Measurements from ENCODE around the gene MRGPRG.
A peak's percentile ranks its signal among the peaks of the same experiment; 100 is the strongest.

Gene MRGPRG

DNA sequence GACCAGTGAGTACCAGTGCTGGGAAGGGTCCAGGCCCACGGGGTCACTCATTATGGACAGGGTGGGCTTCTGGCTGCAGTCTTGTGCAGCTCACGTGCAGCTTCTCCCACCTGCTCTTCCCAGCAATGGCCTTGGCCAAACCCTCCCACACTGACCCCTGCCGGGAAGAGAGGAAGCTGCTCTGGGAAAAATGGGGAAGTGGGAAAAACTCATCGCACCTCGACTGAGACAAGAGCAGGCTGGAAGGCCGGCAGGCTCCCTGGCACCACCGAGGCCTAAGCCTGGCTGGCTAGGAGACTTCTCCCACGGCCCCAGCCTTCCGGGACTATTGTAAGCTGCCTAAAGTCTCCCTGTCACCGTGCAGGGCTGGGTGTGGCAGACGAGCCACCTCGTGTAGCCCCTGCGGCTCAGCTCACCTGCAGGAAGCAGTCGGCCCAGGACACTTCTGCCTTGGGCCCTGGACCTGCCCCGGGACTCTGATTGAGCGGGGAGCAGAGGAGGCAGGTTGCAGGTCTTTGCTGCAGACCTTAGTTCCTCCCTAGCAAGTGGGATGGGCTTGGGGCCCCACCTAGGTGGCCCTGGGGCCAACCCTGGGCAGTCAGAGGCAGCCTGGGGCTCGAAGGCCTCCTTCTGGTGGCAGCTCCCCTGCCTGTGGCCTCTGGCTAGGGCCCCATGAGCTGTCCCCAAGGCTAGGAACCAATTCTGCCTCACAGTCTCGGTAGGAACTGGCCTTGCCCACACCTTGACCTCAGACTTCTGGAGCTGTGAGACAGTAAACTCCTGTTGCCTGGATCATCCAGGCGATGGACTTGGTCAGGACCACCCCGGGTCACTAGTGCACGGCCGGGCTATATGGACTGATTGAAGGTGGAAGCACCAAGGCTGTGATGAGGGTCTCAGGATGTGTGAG lies 23.1 kb downstream of the MRGPRG start:
- H3K4me1 ChIP-seq (ENCODE audit: control insufficient read depth, low read length): no peaks in the 10 kb centered on the region
- no peaks in the 10 kb centered on the region for H3K36me3 ChIP-seq (ENCODE audit: control insufficient read depth, low read length)
- H3F3A ChIP-seq (ENCODE audit: control insufficient read depth, insufficient read depth): no peaks in the 10 kb centered on the region
- no peak overlapping the region for H3K4me3 ChIP-seq (ENCODE audit: low read length)
- no peaks in the 10 kb centered on the region for H3K9me3 ChIP-seq (ENCODE audit: control insufficient read depth, insufficient read depth, low read length)
- no peaks in the 10 kb centered on the region for H3K79me2 ChIP-seq (ENCODE audit: control insufficient read depth, low read length)
- H4K20me1 ChIP-seq (ENCODE audit: control insufficient read depth, insufficient read depth, low read depth, low read length): no peaks in the 10 kb centered on the region
- no peak overlapping the region for H3K4me2 ChIP-seq (ENCODE audit: low read length)
- no peaks in the 10 kb centered on the region for H3K27me3 ChIP-seq (ENCODE audit: control insufficient read depth, low read length)
- H3K9me2 ChIP-seq (replicated peaks; ENCODE audit: control insufficient read depth, low read length): no peaks in the 10 kb centered on the region
- H3K27ac ChIP-seq (ENCODE audit: low read depth, low read length): no peak overlapping the region
- TF ChIP-seq, protein P1, sequence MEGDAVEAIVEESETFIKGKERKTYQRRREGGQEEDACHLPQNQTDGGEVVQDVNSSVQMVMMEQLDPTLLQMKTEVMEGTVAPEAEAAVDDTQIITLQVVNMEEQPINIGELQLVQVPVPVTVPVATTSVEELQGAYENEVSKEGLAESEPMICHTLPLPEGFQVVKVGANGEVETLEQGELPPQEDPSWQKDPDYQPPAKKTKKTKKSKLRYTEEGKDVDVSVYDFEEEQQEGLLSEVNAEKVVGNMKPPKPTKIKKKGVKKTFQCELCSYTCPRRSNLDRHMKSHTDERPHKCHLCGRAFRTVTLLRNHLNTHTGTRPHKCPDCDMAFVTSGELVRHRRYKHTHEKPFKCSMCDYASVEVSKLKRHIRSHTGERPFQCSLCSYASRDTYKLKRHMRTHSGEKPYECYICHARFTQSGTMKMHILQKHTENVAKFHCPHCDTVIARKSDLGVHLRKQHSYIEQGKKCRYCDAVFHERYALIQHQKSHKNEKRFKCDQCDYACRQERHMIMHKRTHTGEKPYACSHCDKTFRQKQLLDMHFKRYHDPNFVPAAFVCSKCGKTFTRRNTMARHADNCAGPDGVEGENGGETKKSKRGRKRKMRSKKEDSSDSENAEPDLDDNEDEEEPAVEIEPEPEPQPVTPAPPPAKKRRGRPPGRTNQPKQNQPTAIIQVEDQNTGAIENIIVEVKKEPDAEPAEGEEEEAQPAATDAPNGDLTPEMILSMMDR (IDR thresholded peaks at IDR 0.05; ENCODE audit: low read depth, low read length, poor library complexity, severe bottlenecking): peak; percentile 24
- TF ChIP-seq EZH2phosphoT487 (IDR thresholded peaks at IDR 0.05; ENCODE audit: borderline replicate concordance, low read length): no peak

DNA sequence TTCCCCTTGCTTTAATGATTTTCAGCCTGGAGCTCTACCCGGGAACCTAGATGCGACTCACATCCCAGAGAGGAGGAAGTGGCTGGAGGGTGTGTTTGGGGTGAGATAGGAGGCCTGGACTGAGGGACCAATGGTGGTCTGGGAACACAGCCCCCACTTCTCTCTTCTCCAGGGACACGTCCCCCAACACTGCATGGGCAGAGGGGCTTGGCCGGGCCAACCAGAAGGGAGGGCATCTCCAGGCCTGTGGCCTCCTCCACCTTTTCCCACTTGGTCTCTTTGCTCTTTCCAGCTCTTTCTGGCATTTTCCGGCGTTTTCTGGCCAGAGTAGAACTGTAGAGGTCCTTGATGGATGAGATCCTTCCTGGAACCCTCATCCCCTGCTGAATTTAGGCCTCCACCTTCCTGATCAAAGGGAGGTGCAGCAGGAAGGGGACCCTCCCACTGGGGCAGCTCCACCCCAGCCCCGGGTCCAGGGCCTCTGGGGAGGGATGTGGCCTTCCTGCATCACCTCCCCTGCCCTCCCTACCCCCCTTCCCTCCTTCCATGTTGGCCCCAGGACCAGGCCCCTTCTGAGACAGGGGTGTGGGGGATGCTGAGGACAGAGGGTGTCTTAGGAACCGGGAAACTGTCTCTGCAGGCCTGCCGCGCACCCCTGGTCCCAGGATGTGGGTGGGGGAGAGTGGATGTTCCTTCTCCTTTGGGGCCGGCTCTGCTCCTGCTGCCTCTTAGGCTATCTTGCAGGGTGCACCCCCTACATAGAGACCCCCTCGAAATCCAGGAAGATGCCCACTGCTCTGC lies 24.4 kb downstream of the MRGPRG start:
- Histone ChIP-seq H3K27me3 (ENCODE audit: control insufficient read depth, low read length) (no peaks in the 10 kb centered on the region), H3K9me2 (replicated peaks; ENCODE audit: control insufficient read depth, low read length) (no peaks in the 10 kb centered on the region), H4K20me1 (ENCODE audit: control insufficient read depth, insufficient read depth, low read depth, low read length) (no peaks in the 10 kb centered on the region), H3F3A (ENCODE audit: control insufficient read depth, insufficient read depth) (no peaks in the 10 kb centered on the region), H3K79me2 (ENCODE audit: control insufficient read depth, low read length) (no peaks in the 10 kb centered on the region), H3K4me3 (ENCODE audit: low read length) (no peak overlapping the region), H3K4me1 (ENCODE audit: control insufficient read depth, low read length) (no peaks in the 10 kb centered on the region), H3K36me3 (ENCODE audit: control insufficient read depth, low read length) (no peaks in the 10 kb centered on the region), H3K27ac (ENCODE audit: low read depth, low read length) (no peak overlapping the region), H3K9me3 (ENCODE audit: control insufficient read depth, insufficient read depth, low read length) (no peaks in the 10 kb centered on the region), H3K4me2 (ENCODE audit: low read length) (no peak overlapping the region)
- TF ChIP-seq EZH2phosphoT487 (IDR thresholded peaks at IDR 0.05; ENCODE audit: borderline replicate concordance, low read length): no peak
- TF ChIP-seq, protein P1 (IDR thresholded peaks at IDR 0.05; ENCODE audit: low read depth, low read length, poor library complexity, severe bottlenecking): no peak

DNA sequence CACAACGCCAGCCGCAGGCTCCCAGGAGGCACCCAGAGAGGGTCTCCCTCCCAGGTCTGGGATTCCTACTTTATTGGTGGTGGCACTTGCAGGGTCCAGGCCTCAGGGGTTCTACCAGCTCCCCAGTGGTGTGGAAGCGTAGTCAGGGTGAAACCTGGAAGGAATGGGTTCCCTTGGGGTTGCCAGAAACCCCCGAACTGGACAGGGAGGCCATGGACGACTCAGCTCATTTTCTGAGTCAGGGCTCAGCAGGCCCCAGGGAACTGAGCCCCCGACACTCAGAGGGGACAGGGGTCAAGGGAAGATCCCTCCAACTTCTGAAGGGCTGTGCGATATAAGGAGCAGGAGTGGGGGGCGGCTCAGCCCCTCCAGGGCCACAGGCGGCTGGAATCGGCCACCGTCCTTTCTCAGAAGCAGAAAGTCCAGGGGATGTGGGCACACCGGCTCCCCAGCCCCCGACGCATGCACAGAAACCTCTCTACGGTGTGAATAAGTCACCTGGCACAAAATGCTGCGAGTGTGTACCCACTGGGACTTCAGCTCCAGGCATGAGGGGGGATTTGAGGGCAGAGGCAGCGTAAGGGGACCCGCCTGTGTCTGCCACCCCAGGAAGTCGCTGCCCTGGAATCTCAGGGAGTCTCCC lies 25.1 kb downstream of the MRGPRG start:
- TF ChIP-seq, protein P1 (IDR thresholded peaks at IDR 0.05; ENCODE audit: low read depth, low read length, poor library complexity, severe bottlenecking): no peak
- no peak for TF ChIP-seq EZH2phosphoT487 (IDR thresholded peaks at IDR 0.05; ENCODE audit: borderline replicate concordance, low read length)
- H3K9me2 ChIP-seq (replicated peaks; ENCODE audit: control insufficient read depth, low read length): no peaks in the 10 kb centered on the region
- H3K4me2 ChIP-seq (ENCODE audit: low read length): no peak overlapping the region
- no peaks in the 10 kb centered on the region for H3K27me3 ChIP-seq (ENCODE audit: control insufficient read depth, low read length)
- no peaks in the 10 kb centered on the region for H3K4me1 ChIP-seq (ENCODE audit: control insufficient read depth, low read length)
- H3K79me2 ChIP-seq (ENCODE audit: control insufficient read depth, low read length): no peaks in the 10 kb centered on the region
- H3K36me3 ChIP-seq (ENCODE audit: control insufficient read depth, low read length): no peaks in the 10 kb centered on the region
- no peak overlapping the region for H3K27ac ChIP-seq (ENCODE audit: low read depth, low read length)
- no peak overlapping the region for H3K4me3 ChIP-seq (ENCODE audit: low read length)
- no peaks in the 10 kb centered on the region for H4K20me1 ChIP-seq (ENCODE audit: control insufficient read depth, insufficient read depth, low read depth, low read length)
- no peaks in the 10 kb centered on the region for H3F3A ChIP-seq (ENCODE audit: control insufficient read depth, insufficient read depth)
- H3K9me3 ChIP-seq (ENCODE audit: control insufficient read depth, insufficient read depth, low read length): no peaks in the 10 kb centered on the region
